Heart right ventricle (tissue), 16 donors: ENCODE data around the gene SPRED3. TPM values are rescaled to one million over a fixed set of nuclear protein-coding genes. Genes with fewer than 3 reads are reported as not detected.
"Not testable (repeated sequence)": the region's sequence is repeated elsewhere in the genome, so short reads cannot be mapped to it uniquely, and the experiment has no call there.

Experiments
- ATAC-seq, 8 donors: fragments of 200-7000 bp; cut with Tn5 transposase; one replicate each; pipeline ENCODE4 v1.9.1; 2020; ENCODE audit warnings: mild to moderate bottlenecking in 8 of 8, moderate library complexity in 8 of 8, moderate number of reproducible peaks in 1 of 8
- DNase-seq, 2 donors: peaks; one replicate each; pipeline ENCODE4 v3.0.0-alpha.2; 2020
- H3K27ac ChIP-seq, 10 donors: fragments of 200-600 bp; sonication (generic) in 2 of 10; one replicate each; pipeline versions ENCODE4 v1.5.0 to v1.8.0; 2020 to 2022; ENCODE audit warnings: mild to moderate bottlenecking in 3 of 10
- H3K27me3 ChIP-seq, 7 donors: fragments of 200-600 bp; one replicate each; pipeline ENCODE4 v1.8.0; 2021 to 2022; ENCODE audit warnings: mild to moderate bottlenecking in 2 of 7
- H3K36me3 ChIP-seq, 9 donors: fragments of 200-600 bp; sonication (generic) in 1 of 9; one replicate each; pipeline versions ENCODE4 v1.5.0 to v1.8.0; 2020 to 2022; ENCODE audit warnings: mild to moderate bottlenecking in 2 of 9
- H3K4me1 ChIP-seq, 9 donors: fragments of 200-600 bp; sonication (generic) in 1 of 9; one replicate each; pipeline versions ENCODE4 v1.5.0 to v1.8.0; 2020 to 2022; ENCODE audit warnings: mild to moderate bottlenecking in 4 of 9
- H3K4me3 ChIP-seq, 10 donors: fragments of 200-600 bp; sonication (generic) in 2 of 10; one replicate each; pipeline versions ENCODE4 v1.5.0 to v1.8.0; 2020 to 2022; ENCODE audit warnings: mild to moderate bottlenecking in 7 of 10, moderate library complexity in 2 of 10
- H3K9me3 ChIP-seq, 11 donors: fragments of 200-600 bp in 10 of 11; sonication (generic) in 2 of 11; one replicate each; pipeline versions ENCODE4 v1.5.0 to v1.8.0; 2013 to 2022; ENCODE audit warnings: mild to moderate bottlenecking in 2 of 11, control low read depth in 1 of 11, moderate library complexity in 1 of 11
- CTCF ChIP-seq, 9 donors: fragments of 200-600 bp; sonication (generic) in 2 of 9; IDR thresholded peaks; one replicate each; pipeline versions ENCODE4 v1.5.0 to v1.8.0; 2021 to 2022; ENCODE audit warnings: antibody characterized with exemption in 9 of 9, mild to moderate bottlenecking in 5 of 9, moderate library complexity in 1 of 9
- WGBS, 2 donors: extraction: QIAGEN DNeasy Blood & Tissue Kit; methylation state at CpG; one replicate each; pipeline ENCODE4 v1.1.7; 2013; ENCODE audit warnings: inconsistent platforms in 1 of 2; 5-methylcytosine and 5-hydroxymethylcytosine counted together
- intact Hi-C, 10 donors: fragments of 100-400 bp; cut with DNase I; formaldehyde crosslinking; loops; one replicate each; pipeline versions ENCODE4 v1.11.1 to v1.14.2; 2022
- polyA plus RNA-seq, 2 donors: library from polyadenylated mRNA; stranded (reverse); fragments of 200-250 nt; gene quantifications; one replicate each; pipeline ENCODE4 v1.2.3, GENCODE V29; 2013
- total RNA-seq, 10 donors: library from RNA; stranded (reverse); fragmentation: NEBNext Ultra II Directional in 3 of 10; extraction: Animal tissue kit (Norgen Biotek cat#: 25700) in 3 of 10; gene quantifications; one replicate each; pipeline versions ENCODE4 v1.2.1 to v1.2.4, GENCODE V29; 2021 to 2023
- donor health status: Arrhythmogenic right ventricular cardiomyopathy.
- donor health status: ischemic (EF 13 %, LVEDD 7.1; RV severe dilation, severe dysfunction).
- donor health status: healthy with polysubstance abuse.
- donor health status: DM: no; HTN: yes; CAD: no.
- donor health status: DM: no; HTN: no; CAD: no.
- donor health status: ischemic (EF 25% LVEDD 6.9; RV normal size, moderate dysfunction).
- donor health status: ischemic (EF 25% LVEDD 5.7; RV mildly dilated, moderate dysfunction).
- donor health status: healthy.
- donor health status: DM: yes; HTN: yes; CAD: no.
- donor health status: Ischemic cardiomyopathy.
- donor health status: ischemic (EF 35%, LVEDD 5.7; RV mildly dilated, moderate dysfunction).
- donor health status: nonischemic (EF 11% LVEDD 7.7; RV severe dilation, severe dysfunction).
- donor health status: DM: yes; HTN: yes; CAD: no.
- donor health status: PGD.
- donor health status: ischemic (EF 29% LVEDD 5.4; RV normal size, mild dysfunction).
- donor health status: nonischemic (EF 23%, LVEDD 6.1; RV moderate dilation, normal function).

SPRED3 gene
- total and polyA plus RNA-seq, 12 donors: 0.17 to 1.7 (median 0.54) TPM

DNA sequence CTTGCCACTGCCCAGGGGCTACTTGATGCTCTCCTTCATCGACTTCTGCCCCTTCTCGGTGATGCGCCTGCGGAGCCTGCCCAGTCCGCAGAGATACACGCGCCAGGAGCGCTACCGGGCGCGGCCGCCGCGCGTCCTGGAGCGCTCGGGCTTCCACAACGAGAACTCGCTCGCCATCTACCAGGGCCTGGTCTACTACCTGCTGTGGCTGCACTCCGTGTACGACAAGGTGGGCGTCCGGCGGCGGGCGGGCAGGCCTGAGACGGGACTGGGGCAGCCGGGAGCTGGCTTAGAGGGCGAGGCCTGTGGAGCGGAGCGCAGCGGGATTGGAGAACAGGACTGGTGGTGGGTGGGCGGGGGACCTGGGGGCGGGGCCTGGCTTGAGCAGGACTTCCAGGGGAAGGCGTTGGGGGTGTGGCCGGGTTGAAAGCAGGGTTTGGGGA is 26.8 kb upstream of the SPRED3 start:
- TF ChIP-seq CTCF (IDR thresholded peaks at IDR 0.05): peak in 3 of 9 donors; percentile 7 to 30 (median 12)
- DNase-seq (peak; percentile 77 to 79), ATAC-seq (peak; percentile 85 to 94 (median 93))
- peaks cover 0 to 51% (median 21%) of the 10 kb centered on the region in 7 donors for H3K27me3 ChIP-seq
- no peaks in the 10 kb centered on the region for H3K9me3 ChIP-seq
- peak overlapping the region; percentile 44 to 94 (median 73) for H3K4me3 ChIP-seq
- H3K4me1 ChIP-seq: peaks cover 0 to 20% (median 13%) of the 10 kb centered on the region in 9 donors
- 0 to 1% methylated on average over 37 of the region's 37 CpGs for WGBS, 2 donors
- H3K27ac ChIP-seq: peak overlapping the region in 6 of 10 donors; percentile 1 to 78 (median 64)
- no peaks in the 10 kb centered on the region for H3K36me3 ChIP-seq
- intact Hi-C loops: no loop called here

DNA sequence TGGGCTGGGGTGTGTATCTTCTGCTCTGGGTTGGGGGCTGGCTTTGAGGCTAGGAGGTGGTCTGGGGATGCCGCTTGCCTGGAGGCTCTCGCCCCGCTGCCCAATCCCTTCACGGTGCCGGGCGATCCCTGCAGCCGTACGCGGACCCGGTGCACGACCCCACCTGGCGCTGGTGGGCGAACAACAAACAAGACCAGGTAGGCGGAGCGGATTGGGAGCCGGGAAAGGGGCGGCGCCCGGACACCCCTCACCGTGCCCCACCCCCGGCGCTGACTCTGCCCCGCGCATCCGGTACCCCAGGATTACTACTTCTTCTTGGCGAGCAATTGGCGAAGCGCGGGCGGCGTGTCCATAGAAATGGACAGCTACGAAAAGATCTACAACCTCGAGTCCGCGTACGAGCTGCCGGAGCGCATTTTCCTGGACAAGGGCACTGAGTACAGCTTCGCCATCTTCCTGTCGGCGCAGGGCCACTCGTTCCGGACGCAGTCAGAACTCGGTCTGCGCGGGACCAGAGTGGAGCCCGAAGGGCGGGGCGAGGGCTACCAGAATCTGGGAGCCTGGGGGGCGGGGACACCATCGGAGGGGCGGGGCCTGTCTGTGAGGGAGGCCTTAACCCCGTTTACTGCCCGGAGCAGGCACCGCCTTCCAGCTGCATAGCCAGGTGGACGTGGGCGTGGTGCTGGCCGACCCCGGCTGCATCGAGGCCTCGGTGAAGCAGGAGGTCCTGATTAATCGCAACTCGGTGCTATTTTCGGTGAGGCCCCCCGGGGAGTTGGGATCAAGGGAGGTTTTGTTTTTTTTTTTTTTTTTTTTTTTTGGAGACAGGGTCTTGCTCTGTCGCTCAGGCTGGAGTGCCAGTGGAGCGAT is 26.2 kb upstream of the SPRED3 start:
- DNase-seq: peak; percentile 82 to 86
- peaks cover 0 to 44% (median 15%) of the 10 kb centered on the region in 7 donors for H3K27me3 ChIP-seq
- H3K4me3 ChIP-seq: peak overlapping the region; percentile 44 to 94 (median 73)
- peak overlapping the region in 8 of 10 donors; percentile 36 to 78 (median 64) for H3K27ac ChIP-seq
- 2 to 3% methylated on average over 68 of the region's 68 CpGs for WGBS, 2 donors
- no peaks in the 10 kb centered on the region for H3K36me3 ChIP-seq
- no peaks in the 10 kb centered on the region for H3K9me3 ChIP-seq
- peak; percentile 79 to 90 (median 82) for ATAC-seq
- no peak for TF ChIP-seq CTCF (IDR thresholded peaks at IDR 0.05)
- H3K4me1 ChIP-seq: peaks cover 0 to 20% (median 13%) of the 10 kb centered on the region in 9 donors
- intact Hi-C loops: no loop called here

- H3K9me3 ChIP-seq, DNase-seq, intact Hi-C loops, H3K36me3 ChIP-seq, ATAC-seq: not testable (repeated sequence)
- Histone ChIP-seq H3K27me3 (peaks cover 0 to 36% (median 12%) of the 10 kb centered on the region in 7 donors), H3K27ac (peak overlapping the region in 1 of 10 donors; percentile 78), H3K4me3 (peak overlapping the region in 9 of 10 donors; percentile 63 to 94 (median 73)), H3K4me1 (peaks cover 0 to 20% (median 13%) of the 10 kb centered on the region in 9 donors)
- WGBS, 2 donors: 81 to 88% methylated on average over 14 of the region's 16 CpGs
Observed at GRCh38 chr19:38362946-38363688, 25.4 kb upstream of the SPRED3 start.

- no peaks in the 10 kb centered on the region for H3K9me3 ChIP-seq
- no peak overlapping the region for H3K4me3 ChIP-seq
- intact Hi-C loops: no loop called here
- H3K27me3 ChIP-seq: peaks cover 0 to 2% (median 0%) of the 10 kb centered on the region in 7 donors
- ATAC-seq (no peak), DNase-seq (no peak)
- peaks cover 0 to 12% (median 6%) of the 10 kb centered on the region in 9 donors for H3K4me1 ChIP-seq
- no peak overlapping the region for H3K27ac ChIP-seq
- no peak for TF ChIP-seq CTCF (IDR thresholded peaks at IDR 0.05)
- H3K36me3 ChIP-seq: no peaks in the 10 kb centered on the region
- WGBS, 2 donors: 82 to 86% methylated on average over 12 of the region's 12 CpGs
Observed at GRCh38 chr19:38367041-38367440, 21.5 kb upstream of the SPRED3 start.
